Vagina (tissue), 2 donors: ENCODE data around the gene CYFIP1. TPM values are rescaled to one million over a fixed set of nuclear protein-coding genes. Genes with fewer than 3 reads are reported as not detected.

Experiments
- DNase-seq, 2 donors: peaks; one replicate each; pipeline ENCODE4 v3.0.0-alpha.2; 2017; ENCODE audit errors: extremely low spot score in 2 of 2
- H3K27ac ChIP-seq: fragments of 200-600 bp; sonication (generic); one replicate; pipeline ENCODE4 v1.5.1; 2019
- H3K27me3 ChIP-seq: fragments of 200-600 bp; sonication (generic); one replicate; pipeline ENCODE4 v1.5.1; 2019
- H3K36me3 ChIP-seq, 2 donors: fragments of 200-600 bp; sonication (generic); one replicate each; pipeline ENCODE4 v1.5.1; 2017 to 2019
- H3K4me1 ChIP-seq: fragments of 200-600 bp; sonication (generic); one replicate; pipeline ENCODE4 v1.5.1; 2019
- H3K4me3 ChIP-seq, 2 donors: fragments of 200-600 bp; sonication (generic); 1 replicate in 1 of 2; 2 replicates in 1 of 2; pipeline ENCODE4 v1.5.1; 2016 to 2019
- H3K9me3 ChIP-seq: fragments of 200-600 bp; sonication (generic); one replicate; pipeline ENCODE4 v1.5.1; 2019
- POLR2A ChIP-seq, 2 donors: fragments of 450-650 bp; IDR thresholded peaks; one replicate each; pipeline ENCODE4 v1.6.1; 2017; ENCODE audit warnings: antibody characterized with exemption in 2 of 2, mild to moderate bottlenecking in 2 of 2, moderate library complexity in 2 of 2
- POLR2AphosphoS5 ChIP-seq, 2 donors: sonication (generic); formaldehyde crosslinking; IDR thresholded peaks; one replicate each; pipeline ENCODE4 v1.9.0; 2017; ENCODE audit warnings: antibody characterized with exemption in 2 of 2, mild to moderate bottlenecking in 2 of 2, low read depth in 1 of 2; ENCODE audit not compliant: insufficient read depth in 1 of 2
- intact Hi-C: fragments of 100-400 bp; cut with DNase I; formaldehyde crosslinking; loops from one replicate; pipeline ENCODE4 v1.15.1; 2023
- total RNA-seq: library from RNA; depleted of rRNA; stranded (reverse); fragments of >200 nt; gene quantifications from one replicate; pipeline ENCODE4 v1.2.3, GENCODE V29; 2016
- TF ChIP-seq, protein P1 (sequence below), 3 experiments: fragments of 450-650 bp in 2 of 3; fragments of 200-600 bp in 1 of 3; sonication (generic) in 1 of 3; IDR thresholded peaks; one replicate each; pipeline ENCODE4 v1.5.1; 2017 to 2019; ENCODE audit warnings: antibody characterized with exemption in 3 of 3, mild to moderate bottlenecking in 2 of 3, moderate library complexity in 2 of 3

Gene CYFIP1
- total RNA-seq, 1 donor from 2014 or later, result 101 TPM

DNA sequence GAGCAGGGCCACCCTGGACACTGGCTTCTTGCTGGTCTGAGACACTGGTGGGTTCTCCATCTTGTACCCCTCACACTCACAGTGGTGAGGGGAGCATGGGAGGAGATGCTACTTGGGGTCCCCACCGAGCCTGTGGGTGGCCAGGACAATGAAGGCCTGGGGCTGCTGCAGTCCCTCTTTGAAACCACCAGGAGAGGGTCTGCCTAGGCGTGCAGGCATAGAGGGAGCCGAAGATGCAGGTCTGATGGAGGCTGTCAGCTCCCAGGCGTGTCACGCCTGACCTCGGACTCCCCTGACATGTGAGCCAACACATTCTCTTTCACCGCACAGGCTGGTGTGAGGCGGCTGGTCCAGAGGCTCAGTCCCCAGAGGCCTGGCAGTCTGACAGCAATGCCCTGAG is 102.6 kb downstream of the CYFIP1 start:
- no peak for DNase-seq
- intact Hi-C loops, result no loop called here
- Histone ChIP-seq H3K9me3 (no peaks in the 10 kb centered on the region), H3K4me1 (no peaks in the 10 kb centered on the region), H3K36me3 (peaks cover 4 to 88% of the 10 kb centered on the region in 2 donors), H3K27me3 (no peaks in the 10 kb centered on the region), H3K27ac (no peak overlapping the region), H3K4me3 (no peak overlapping the region)
- TF ChIP-seq POLR2A (IDR thresholded peaks at IDR 0.05) (no peak), POLR2AphosphoS5 (IDR thresholded peaks at IDR 0.05; ENCODE audit: insufficient read depth in 1 of 2, low read depth in 1 of 2) (no peak)
- TF ChIP-seq, protein P1, sequence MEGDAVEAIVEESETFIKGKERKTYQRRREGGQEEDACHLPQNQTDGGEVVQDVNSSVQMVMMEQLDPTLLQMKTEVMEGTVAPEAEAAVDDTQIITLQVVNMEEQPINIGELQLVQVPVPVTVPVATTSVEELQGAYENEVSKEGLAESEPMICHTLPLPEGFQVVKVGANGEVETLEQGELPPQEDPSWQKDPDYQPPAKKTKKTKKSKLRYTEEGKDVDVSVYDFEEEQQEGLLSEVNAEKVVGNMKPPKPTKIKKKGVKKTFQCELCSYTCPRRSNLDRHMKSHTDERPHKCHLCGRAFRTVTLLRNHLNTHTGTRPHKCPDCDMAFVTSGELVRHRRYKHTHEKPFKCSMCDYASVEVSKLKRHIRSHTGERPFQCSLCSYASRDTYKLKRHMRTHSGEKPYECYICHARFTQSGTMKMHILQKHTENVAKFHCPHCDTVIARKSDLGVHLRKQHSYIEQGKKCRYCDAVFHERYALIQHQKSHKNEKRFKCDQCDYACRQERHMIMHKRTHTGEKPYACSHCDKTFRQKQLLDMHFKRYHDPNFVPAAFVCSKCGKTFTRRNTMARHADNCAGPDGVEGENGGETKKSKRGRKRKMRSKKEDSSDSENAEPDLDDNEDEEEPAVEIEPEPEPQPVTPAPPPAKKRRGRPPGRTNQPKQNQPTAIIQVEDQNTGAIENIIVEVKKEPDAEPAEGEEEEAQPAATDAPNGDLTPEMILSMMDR (IDR thresholded peaks at IDR 0.05), result no peak

DNA sequence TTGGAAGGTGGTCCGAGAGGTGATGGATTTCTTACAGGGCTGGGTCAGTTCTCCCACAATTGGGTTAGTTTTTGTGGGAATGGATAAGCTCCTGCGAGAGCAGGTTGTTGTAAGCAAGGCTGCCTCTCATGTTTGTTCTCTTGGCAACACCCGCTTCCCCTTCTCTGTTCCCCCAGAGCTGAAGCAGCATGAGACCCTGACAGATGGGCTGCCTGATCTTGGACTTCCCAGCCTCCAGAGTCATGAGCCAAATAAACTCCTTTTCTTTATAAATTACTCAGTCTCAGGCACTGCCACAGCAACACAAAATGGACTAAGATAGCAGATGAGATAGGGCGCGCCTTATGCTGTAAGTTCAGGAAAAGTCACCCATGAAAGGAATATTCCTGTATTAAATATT is 103.1 kb downstream of the CYFIP1 start:
- H3K27ac ChIP-seq, result no peak overlapping the region
- H3K27me3 ChIP-seq, result no peaks in the 10 kb centered on the region
- no peak for TF ChIP-seq POLR2A (IDR thresholded peaks at IDR 0.05)
- TF ChIP-seq POLR2AphosphoS5 (IDR thresholded peaks at IDR 0.05; ENCODE audit: insufficient read depth in 1 of 2, low read depth in 1 of 2), result no peak
- TF ChIP-seq, protein P1 (IDR thresholded peaks at IDR 0.05), result no peak
- DNase-seq, result no peak
- H3K9me3 ChIP-seq, result no peaks in the 10 kb centered on the region
- no peak overlapping the region for H3K4me3 ChIP-seq
- H3K36me3 ChIP-seq, result peaks cover 4 to 87% of the 10 kb centered on the region in 2 donors
- H3K4me1 ChIP-seq, result no peaks in the 10 kb centered on the region
- intact Hi-C loops, result no loop called here

DNA sequence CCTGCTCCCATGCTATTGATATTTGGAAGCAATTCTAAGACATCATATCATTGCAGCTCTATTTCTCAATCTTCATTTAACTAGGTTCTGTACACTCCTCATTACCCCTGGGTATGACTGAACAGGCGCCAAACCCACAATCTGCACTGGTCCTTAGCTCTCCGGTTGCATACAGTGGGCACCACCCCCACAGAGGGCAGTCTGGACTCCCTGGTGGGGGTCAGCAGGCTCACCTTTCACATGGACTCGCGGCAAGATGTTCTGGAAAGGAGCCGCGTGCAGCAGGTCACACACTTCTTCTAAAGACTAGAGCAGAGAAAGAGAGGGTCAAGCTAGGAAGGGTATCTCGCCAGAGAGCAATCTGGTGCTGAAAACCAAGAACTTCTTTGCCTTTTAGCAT is 105.2 kb downstream of the CYFIP1 start:
- H3K9me3 ChIP-seq, result no peaks in the 10 kb centered on the region
- intact Hi-C loops, result no loop called here
- H3K4me1 ChIP-seq, result no peaks in the 10 kb centered on the region
- H3K36me3 ChIP-seq, result peaks cover 0 to 88% of the 10 kb centered on the region in 2 donors
- H3K4me3 ChIP-seq, result no peak overlapping the region
- DNase-seq, result no peak
- H3K27me3 ChIP-seq, result no peaks in the 10 kb centered on the region
- TF ChIP-seq, protein P1 (IDR thresholded peaks at IDR 0.05), result no peak
- TF ChIP-seq POLR2AphosphoS5 (IDR thresholded peaks at IDR 0.05; ENCODE audit: insufficient read depth in 1 of 2, low read depth in 1 of 2) (no peak), POLR2A (IDR thresholded peaks at IDR 0.05) (no peak)
- H3K27ac ChIP-seq, result no peak overlapping the region

DNA sequence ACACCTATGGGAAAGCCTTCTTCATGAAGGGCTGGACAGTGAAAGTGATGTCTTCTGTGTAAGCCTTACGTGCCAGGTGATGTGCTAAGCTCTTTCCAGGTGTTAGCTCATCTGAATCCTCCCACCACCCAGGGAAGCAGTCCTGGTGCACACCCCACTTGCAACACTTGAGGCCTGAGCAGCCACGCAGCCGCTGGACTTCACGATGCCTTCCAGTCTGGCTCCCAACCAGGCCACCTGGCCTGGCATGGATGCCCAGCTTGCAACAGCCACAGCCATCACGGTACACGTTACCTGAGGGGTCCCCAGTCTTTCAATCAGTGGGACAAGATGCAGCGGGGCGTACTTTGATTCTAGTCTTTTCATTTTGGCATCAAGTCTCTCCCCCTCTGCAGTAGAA is 105.9 kb downstream of the CYFIP1 start:
- H3K36me3 ChIP-seq, result peaks cover under 1 to 89% of the 10 kb centered on the region in 2 donors
- intact Hi-C loops, result no loop called here
- no peak for DNase-seq

DNA sequence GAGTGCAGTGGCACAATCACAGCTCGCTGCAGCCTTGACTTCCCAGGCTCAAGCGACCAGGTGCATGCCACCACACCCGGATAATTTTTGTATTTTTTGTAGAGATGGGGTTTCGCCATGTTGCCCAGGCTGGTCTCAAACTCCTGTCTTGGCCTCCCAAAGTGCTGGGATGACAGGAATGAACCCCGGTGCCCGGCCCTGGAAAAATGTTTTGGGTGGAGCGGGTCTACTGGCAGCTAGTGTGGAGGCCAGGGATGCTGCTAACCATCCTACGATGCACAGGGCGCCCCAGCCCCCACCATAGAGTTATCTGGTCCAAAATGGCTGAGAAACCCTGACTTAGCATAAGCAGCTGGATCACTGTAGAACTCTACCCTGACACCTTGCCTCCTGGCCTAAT is 106.3 kb downstream of the CYFIP1 start:
- Histone ChIP-seq H3K4me1 (no peaks in the 10 kb centered on the region), H3K4me3 (no peak overlapping the region), H3K36me3 (peaks cover 3 to 89% of the 10 kb centered on the region in 2 donors), H3K9me3 (no peaks in the 10 kb centered on the region), H3K27ac (no peak overlapping the region), H3K27me3 (no peaks in the 10 kb centered on the region)
- TF ChIP-seq, protein P1 (IDR thresholded peaks at IDR 0.05), result no peak
- TF ChIP-seq POLR2AphosphoS5 (IDR thresholded peaks at IDR 0.05; ENCODE audit: insufficient read depth in 1 of 2, low read depth in 1 of 2) (no peak), POLR2A (IDR thresholded peaks at IDR 0.05) (no peak)
- DNase-seq, result no peak
- intact Hi-C loops, result no loop called here

More for the DNA sequence above, 105.9 kb downstream of the CYFIP1 start:
- no peaks in the 10 kb centered on the region for H3K4me1 ChIP-seq
- H3K9me3 ChIP-seq, result no peaks in the 10 kb centered on the region
- H3K4me3 ChIP-seq, result no peak overlapping the region
- H3K27ac ChIP-seq, result no peak overlapping the region
- H3K27me3 ChIP-seq, result no peaks in the 10 kb centered on the region
- TF ChIP-seq POLR2AphosphoS5 (IDR thresholded peaks at IDR 0.05; ENCODE audit: insufficient read depth in 1 of 2, low read depth in 1 of 2) (no peak), POLR2A (IDR thresholded peaks at IDR 0.05) (no peak)
- TF ChIP-seq, protein P1 (IDR thresholded peaks at IDR 0.05), result no peak
